Left lobe of liver (tissue), 2 donors: ENCODE measurements around the gene TMEM127. TPM values are rescaled to one million over a fixed set of nuclear protein-coding genes. Genes with fewer than 3 reads are reported as not detected.

Experiments
- ATAC-seq: fragments of 200-7000 bp; cut with Tn5 transposase; one replicate; pipeline ENCODE4 v1.9.1; 2020; ENCODE audit warnings: mild to moderate bottlenecking, moderate library complexity
- DNase-seq: peaks from one replicate; pipeline ENCODE4 v3.0.0-alpha.2; 2020; ENCODE audit warnings: low spot score
- total RNA-seq: library from RNA; stranded (reverse); gene quantifications from one replicate; pipeline ENCODE4 v1.2.1, GENCODE V29; 2021
- donor health status: DM: no; HTN: no; CAD: no; lungs with moderate emphysema.
- donor health status: DM: no; HTN: yes; CAD: no.

TMEM127 gene
- total RNA-seq, 1 donor from 2014 or later = 30.6 TPM

- DNase-seq (peak; percentile 100), ATAC-seq (peak; percentile 93)
Measured at GRCh38 chr2:96208143-96209010, 57.4 kb downstream of the TMEM127 start, which contains the start of gene STARD7. TSS of gene STARD7 (minus strand) at chr2:96208827. CDS start at chr2:96208434, 393 bp downstream.

- ATAC-seq (no peak), DNase-seq (no peak)
Measured at GRCh38 chr2:96207774-96208142, 58.0 kb downstream of the TMEM127 start.

GRCh38 chr2:96207073-96207773 lies 58.6 kb downstream of the TMEM127 start:
- DNase-seq = no peak
- ATAC-seq = no peak

- DNase-seq (no peak), ATAC-seq (no peak)
Measured at GRCh38 chr2:96205888-96206287, 59.9 kb downstream of the TMEM127 start.

- ATAC-seq = no peak
- DNase-seq = no peak
Measured at GRCh38 chr2:96204836-96205624, 60.8 kb downstream of the TMEM127 start.

- no peak for ATAC-seq
- DNase-seq = no peak
Measured at GRCh38 chr2:96203130-96204028, 62.4 kb downstream of the TMEM127 start.

- ATAC-seq = peak; percentile 72
- DNase-seq = no peak
Measured at GRCh38 chr2:96202152-96202854, 63.5 kb downstream of the TMEM127 start.

- no peak for DNase-seq
- peak; percentile 25 for ATAC-seq
Measured at GRCh38 chr2:96201338-96201737, 64.5 kb downstream of the TMEM127 start.

- DNase-seq (no peak), ATAC-seq (no peak)
Measured at GRCh38 chr2:96198921-96199320, 66.9 kb downstream of the TMEM127 start.

Other genes with a start within 250 kb of the TMEM127 start
- gene GPAT2, start 231.1 kb downstream of the TMEM127 start, total RNA-seq = 1.3 TPM
- 11.4 TPM for gene ADRA2B, start 149.4 kb downstream of the TMEM127 start, total RNA-seq
- gene ASTL, start 127.5 kb downstream of the TMEM127 start, total RNA-seq = not detected
- gene DUSP2, start 120.6 kb downstream of the TMEM127 start, total RNA-seq = 0.98 TPM
- 67.6 TPM for gene STARD7, start 57.2 kb downstream of the TMEM127 start, total RNA-seq
- 45.0 TPM for gene CIAO1, start 228 bp upstream of the TMEM127 start, total RNA-seq
- 49.7 TPM for gene SNRNP200, start 39.5 kb upstream of the TMEM127 start, total RNA-seq
- 0.20 TPM for gene ITPRIPL1, start 59.3 kb upstream of the TMEM127 start, total RNA-seq
- gene NCAPH, start 69.8 kb upstream of the TMEM127 start, total RNA-seq = 0.58 TPM
- 0.43 TPM for gene NEURL3, start 239.4 kb upstream of the TMEM127 start, total RNA-seq